Measurements from ENCODE around the gene OSGEP.

DNA sequence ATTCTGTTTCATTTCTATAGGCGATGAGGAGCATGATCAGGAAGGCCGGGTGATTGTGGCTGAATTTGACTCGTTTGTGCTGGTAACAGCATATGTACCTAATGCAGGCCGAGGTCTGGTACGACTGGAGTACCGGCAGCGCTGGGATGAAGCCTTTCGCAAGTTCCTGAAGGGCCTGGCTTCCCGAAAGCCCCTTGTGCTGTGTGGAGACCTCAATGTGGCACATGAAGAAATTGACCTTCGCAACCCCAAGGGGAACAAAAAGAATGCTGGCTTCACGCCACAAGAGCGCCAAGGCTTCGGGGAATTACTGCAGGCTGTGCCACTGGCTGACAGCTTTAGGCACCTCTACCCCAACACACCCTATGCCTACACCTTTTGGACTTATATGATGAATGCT, 2.4 kb upstream of the OSGEP start:
- TF ChIP-seq, protein P1, sequence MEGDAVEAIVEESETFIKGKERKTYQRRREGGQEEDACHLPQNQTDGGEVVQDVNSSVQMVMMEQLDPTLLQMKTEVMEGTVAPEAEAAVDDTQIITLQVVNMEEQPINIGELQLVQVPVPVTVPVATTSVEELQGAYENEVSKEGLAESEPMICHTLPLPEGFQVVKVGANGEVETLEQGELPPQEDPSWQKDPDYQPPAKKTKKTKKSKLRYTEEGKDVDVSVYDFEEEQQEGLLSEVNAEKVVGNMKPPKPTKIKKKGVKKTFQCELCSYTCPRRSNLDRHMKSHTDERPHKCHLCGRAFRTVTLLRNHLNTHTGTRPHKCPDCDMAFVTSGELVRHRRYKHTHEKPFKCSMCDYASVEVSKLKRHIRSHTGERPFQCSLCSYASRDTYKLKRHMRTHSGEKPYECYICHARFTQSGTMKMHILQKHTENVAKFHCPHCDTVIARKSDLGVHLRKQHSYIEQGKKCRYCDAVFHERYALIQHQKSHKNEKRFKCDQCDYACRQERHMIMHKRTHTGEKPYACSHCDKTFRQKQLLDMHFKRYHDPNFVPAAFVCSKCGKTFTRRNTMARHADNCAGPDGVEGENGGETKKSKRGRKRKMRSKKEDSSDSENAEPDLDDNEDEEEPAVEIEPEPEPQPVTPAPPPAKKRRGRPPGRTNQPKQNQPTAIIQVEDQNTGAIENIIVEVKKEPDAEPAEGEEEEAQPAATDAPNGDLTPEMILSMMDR (IDR thresholded peaks at IDR 0.05), result no peak
- no peak for TF ChIP-seq POLR2A (IDR thresholded peaks at IDR 0.05)
